CD4-positive, alpha-beta T cell treated with Interleukin-15 for 1 hour (primary cell): ENCODE data around the gene JCAD.
"Not testable (repeated sequence)": the region's sequence is repeated elsewhere in the genome, so short reads cannot be mapped to it uniquely, and the experiment has no call there.

Source experiments
- DNase-seq: peaks from one replicate; pipeline ENCODE4 v3.0.0-alpha.2; 2020

Gene JCAD

DNA sequence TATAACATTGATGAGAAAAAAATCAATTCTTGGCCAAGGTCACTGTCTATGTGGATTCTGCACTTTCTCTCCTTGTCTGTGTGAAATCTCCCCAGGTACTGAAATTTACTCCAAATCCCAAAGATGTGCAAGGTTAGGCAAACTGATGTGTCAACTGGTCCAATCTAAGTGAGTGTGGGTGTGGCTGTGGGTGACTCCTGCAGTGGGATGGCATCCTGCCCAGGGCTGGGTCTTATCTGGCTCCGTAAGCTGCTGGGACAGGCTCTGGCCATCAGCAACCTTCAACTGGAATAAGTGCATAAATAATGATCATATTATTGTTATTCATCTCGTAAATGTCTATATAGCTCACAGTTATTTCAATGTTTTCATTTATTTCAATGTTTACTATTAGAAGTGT, 79.3 kb downstream of the JCAD start:
- no peak for DNase-seq

DNA sequence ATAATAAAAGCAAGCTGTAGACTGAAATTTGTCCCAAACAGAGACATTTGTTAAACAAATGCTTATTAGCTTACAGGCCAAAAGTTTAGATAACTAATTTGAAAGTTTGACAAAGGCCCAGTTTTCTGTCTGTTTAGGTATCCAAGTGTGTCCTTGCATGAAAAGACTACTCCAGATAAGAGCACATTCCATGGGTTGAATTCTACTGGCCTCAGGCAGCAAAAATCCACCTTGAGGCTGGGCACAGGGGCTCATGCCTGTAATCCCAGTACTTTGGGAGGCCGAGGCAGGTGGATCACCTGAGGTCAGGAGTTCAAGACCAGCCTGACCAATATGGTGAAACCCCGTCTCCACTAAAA, 80.0 kb downstream of the JCAD start:
- not testable (repeated sequence) for DNase-seq

- no peak for DNase-seq
These were observed 82.2 kb downstream of the JCAD start for GRCh38 chr10:29977171-29977570.

DNA sequence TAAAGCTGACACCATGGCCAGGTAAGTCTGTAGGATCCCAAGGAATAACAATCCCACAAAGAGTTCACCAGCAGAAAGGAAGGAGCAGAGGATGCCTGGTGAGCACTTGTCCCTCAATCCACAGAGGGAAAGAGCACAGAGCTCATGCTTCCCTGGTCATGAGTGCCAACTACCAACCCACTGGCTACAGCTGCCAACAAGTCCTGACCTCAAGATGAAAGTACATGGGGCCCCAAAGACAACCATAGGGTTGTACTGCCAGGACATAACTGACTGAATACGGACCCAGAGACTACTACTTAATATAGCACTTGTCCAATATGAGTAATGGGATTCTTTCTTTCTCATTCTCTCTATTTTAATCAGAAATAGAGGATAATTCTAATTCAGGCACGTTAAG, 83.3 kb downstream of the JCAD start:
- DNase-seq, result no peak

DNA sequence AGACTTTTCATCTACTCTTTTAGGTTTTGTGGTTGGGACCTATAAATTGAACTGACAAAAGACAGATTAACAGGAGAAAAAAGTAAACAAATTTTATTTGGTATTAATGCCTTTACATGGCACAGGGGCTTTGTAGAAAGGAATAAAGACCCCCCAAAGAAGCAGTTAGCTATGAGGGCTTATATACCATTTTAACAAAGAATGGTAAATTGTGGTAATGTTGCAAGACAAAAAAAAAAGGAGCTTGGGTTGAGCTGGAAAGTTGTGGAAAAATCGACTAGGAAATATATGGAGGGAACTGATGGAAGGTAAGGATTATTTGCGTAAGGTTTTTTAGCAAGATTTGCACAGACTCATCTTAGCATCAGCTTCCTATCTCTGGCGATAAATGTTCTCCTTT, 84.6 kb downstream of the JCAD start:
- no peak for DNase-seq

DNA sequence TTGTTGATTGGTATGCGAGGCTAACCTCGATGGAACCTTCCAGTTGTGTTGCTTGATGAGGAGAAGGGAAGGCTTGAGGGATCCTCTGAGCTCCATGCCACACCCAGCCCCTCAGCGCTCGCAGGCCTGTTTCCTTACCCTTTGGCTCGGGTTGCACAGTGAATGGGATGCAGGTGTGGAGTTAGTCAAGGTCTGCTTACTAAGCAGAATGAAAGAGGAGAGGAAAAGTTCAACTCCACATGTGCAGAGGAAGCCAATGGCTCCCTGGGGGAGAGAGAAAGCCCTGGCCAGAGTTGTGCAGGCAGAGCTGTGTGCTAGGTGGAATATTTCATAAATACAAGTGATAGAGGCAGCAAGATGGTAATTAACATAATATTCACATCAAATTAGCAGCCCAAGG, 85.5 kb downstream of the JCAD start:
- no peak for DNase-seq

GRCh38 chr10:29970576-29970975, 88.8 kb downstream of the JCAD start:
- no peak for DNase-seq

DNA sequence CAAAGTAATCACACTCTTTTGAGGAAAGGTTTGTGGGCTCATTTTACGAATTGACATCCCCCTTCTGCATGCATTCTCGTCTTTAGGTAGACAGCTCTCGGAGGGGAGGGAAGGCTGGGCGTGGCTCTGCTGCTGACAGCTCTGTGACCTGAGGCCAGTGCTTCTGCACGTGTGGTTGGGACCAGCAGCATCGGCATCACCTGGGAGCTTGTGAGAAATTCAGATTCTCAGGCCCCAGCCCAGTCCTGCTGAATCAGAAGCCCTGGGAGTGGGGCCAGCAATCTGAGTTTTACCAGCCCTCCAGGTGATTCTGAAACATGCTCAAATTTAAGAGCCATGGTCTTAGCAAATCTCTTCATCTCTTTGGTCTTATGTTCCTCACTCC, 89.4 kb downstream of the JCAD start:
- DNase-seq, result no peak

DNA sequence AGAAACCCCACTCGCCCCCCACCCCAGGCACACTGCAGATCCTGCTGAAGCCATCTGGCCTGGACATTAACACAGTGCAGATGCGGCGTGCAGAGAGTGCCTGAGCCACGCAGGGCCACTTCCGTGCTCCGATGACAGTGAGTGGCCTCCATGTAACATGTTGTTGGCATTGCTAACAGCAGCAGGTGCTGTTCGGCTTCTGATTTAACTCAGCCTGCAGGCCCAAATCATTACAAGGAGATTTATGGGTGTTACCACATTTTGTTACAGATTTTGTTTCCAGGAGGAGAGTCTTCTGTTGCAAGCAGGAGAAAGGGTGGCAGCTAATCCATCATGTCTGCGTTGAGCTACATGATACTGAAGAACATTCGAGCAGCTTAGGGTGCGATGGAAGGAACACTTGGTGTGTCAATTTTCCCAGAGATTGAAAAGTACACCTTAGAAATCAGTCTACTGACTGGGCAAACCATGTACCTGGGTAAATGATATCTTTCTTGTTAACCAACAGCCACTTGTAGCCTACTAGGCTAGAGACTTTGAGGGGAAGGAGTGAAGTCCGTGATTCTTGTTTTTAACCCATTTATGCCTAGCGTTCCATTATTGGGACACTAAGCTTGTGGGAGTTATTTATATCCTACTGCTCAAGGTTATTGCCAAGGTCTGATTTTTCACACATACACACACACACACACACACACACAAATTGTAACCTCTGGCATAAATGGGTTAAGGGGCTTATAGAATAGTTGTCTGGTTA, 90.0 kb downstream of the JCAD start:
- DNase-seq, result no peak

- DNase-seq, result no peak
These were observed 90.8 kb downstream of the JCAD start for GRCh38 chr10:29968585-29968984.

GRCh38 chr10:29966269-29966668, 93.1 kb downstream of the JCAD start:
- no peak for DNase-seq
